Activated naive CD4-positive, alpha-beta T cell treated with anti-CD3 and anti-CD28 coated beads for 36 hours (primary cell): ENCODE measurements around the gene GAS2. TPM values are rescaled to one million over a fixed set of nuclear protein-coding genes. Genes with fewer than 3 reads are reported as not detected.

Experiments used
- CTCF ChIA-PET: fragments of 350-600 bp; sonication (Branson Sonifier 250); formaldehyde crosslinking; loops from one replicate; lab custom pipeline; 2021; ENCODE audit warnings: antibody characterized with exemption; lab: Charles Lee
- DNase-seq: peaks from one replicate; pipeline ENCODE4 v3.0.0-alpha.2; 2020
- H3K27ac Mint-ChIP-seq: one replicate; pipeline ENCODE4 v1.8.0; 2021; ENCODE audit warnings: mild to moderate bottlenecking, mixed read lengths
- H3K27me3 Mint-ChIP-seq: one replicate; pipeline ENCODE4 v1.8.0; 2021; ENCODE audit warnings: low read depth, mixed read lengths
- H3K36me3 Mint-ChIP-seq: one replicate; pipeline ENCODE4 v1.8.0; 2021; ENCODE audit warnings: low read depth, mixed read lengths
- H3K4me1 Mint-ChIP-seq: one replicate; pipeline ENCODE4 v1.8.0; 2021; ENCODE audit warnings: low read depth, mixed read lengths
- H3K4me3 Mint-ChIP-seq: one replicate; pipeline ENCODE4 v1.8.0; 2021; ENCODE audit warnings: mild to moderate bottlenecking, moderate library complexity, mixed read lengths
- H3K9me3 Mint-ChIP-seq: one replicate; pipeline ENCODE4 v1.8.0; 2021; ENCODE audit warnings: mixed read lengths
- intact Hi-C: fragments of 100-400 bp; cut with micrococcal nuclease; formaldehyde crosslinking; loops from one replicate; pipeline ENCODE4 v1.15.1; 2023
- total RNA-seq, 2 experiments: library from RNA; stranded (reverse); gene quantifications; one replicate each; pipeline ENCODE4 v1.2.3, GENCODE V29; 2021

GAS2 gene
- total RNA-seq, 2 experiments from 2014 or later, result 0.62 to 1.2 TPM

DNA sequence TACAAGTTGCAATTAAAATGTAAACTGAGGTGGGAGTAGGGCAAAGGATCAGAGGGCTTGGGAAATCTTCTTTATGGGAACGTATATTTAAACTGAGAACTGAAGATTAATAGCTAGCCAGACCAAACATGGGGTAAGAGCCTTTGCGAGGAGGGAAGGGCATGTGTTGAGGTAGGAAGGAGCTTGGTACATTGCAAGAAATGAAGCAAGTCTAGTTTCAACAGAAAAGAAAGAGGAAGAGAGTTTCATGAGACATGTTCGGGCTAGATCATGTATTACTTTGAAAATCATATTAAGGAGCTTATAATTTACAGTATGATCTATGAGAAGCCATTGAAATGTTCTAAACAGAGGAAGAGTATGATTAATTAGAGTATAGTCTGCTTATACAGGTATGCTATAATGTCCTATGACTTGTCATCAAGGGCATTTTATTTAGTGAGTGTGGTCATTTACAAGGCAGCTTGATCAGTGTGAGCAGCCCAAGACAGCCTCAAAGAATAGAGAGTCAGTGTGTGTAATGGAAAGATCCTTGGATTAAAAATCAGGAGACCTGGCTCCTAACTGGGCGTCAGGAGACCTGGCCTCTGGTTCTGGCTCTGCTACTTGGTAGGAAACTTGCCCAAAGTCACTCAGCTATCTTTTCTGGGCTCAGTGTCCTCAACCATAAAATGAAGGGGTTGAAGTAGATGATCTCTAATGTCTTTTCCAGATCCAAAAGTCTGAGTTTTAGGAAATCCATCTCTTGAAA, 10.9 kb downstream of the GAS2 start:
- H3K36me3 Mint-ChIP-seq, result no peaks in the 10 kb centered on the region
- no peaks in the 10 kb centered on the region for H3K9me3 Mint-ChIP-seq
- H3K4me3 Mint-ChIP-seq, result no peak overlapping the region
- CTCF ChIA-PET, result interaction anchor here (0.5 to 1.1 kb wide), 3 partner anchors 52 to 94 kb away, joined by 3 read pairs; no protein-coding TSS in a partner anchor
- intact Hi-C loops, result no loop called here
- peaks cover 9% of the 10 kb centered on the region for H3K27me3 Mint-ChIP-seq
- DNase-seq, result no peak
- no peak overlapping the region for H3K27ac Mint-ChIP-seq
- no peaks in the 10 kb centered on the region for H3K4me1 Mint-ChIP-seq

DNA sequence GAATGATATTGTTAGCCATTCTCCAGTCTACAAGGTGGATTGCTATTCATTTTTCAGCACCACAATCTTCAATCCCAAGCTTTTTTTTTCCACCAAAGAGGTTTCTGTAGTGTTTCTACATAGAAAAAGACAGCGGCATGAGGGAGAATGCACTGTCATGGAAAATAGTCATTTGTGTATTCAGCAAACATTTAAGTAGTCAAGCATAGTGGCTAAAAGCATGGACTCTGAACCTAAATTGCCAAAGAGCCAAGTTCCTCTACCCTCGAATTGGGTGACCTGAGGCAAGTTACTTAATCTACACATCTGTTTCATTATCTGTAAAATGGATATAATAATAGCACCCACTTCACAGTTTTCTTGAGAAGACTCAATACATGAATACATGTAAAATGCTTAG, 14.2 kb downstream of the GAS2 start:
- no peaks in the 10 kb centered on the region for H3K4me1 Mint-ChIP-seq
- no peaks in the 10 kb centered on the region for H3K9me3 Mint-ChIP-seq
- no peaks in the 10 kb centered on the region for H3K36me3 Mint-ChIP-seq
- intact Hi-C loops, result no loop called here
- peaks cover 3% of the 10 kb centered on the region for H3K27me3 Mint-ChIP-seq
- CTCF ChIA-PET, result interaction anchor here (0.7 kb wide), 1 partner anchor 55 kb away, joined by 3 read pairs; the partner anchor contains the start of gene FANCF
- no peak overlapping the region for H3K27ac Mint-ChIP-seq
- H3K4me3 Mint-ChIP-seq, result no peak overlapping the region
- DNase-seq, result no peak

DNA sequence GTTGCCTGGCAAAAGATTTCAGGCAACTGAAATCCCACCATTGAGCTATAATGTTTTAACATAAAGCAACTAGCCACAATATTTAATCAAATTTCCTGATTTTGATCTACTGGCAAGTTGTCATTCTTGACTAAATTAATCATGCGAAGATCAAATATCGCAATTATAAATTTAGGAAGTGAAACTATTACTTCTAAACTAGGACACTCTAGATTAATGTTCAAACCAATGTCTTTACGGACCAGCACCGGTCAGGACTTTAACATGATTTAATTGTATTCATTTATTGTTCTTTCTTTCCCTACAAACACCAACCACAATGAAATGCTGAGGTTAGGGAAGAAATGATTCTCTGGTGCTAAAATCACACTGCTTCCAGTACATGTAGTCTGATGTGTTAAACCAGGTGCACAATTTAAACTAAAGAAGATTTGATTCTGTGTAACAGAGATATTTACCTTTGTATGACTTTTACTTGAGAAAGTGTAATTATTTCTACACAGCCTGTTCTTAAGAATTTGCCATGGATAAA, 14.9 kb downstream of the GAS2 start:
- CTCF ChIA-PET, result no interaction called here
- intact Hi-C loops, result no loop called here
- H3K9me3 Mint-ChIP-seq, result no peaks in the 10 kb centered on the region

DNA sequence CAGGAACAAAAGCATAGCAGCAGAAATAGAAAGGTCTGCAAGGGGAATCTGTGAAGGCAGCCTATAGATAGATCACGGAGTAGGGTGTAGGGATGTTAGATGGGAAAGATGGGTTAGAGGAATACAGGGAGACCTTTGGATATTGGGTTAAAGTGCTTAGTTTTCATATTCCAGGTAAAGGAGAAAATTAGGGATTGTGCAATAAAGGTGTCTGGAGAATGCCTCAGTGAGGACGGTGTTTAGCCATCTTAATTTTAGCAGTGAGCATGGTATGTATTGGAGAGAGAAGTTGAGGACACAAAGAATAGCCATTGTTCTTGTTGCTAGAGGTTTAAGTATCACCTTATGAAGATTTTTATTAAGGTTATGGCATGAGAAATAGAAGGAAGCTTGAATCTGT, 17.7 kb downstream of the GAS2 start:
- H3K27ac Mint-ChIP-seq, result no peak overlapping the region
- H3K9me3 Mint-ChIP-seq, result no peaks in the 10 kb centered on the region
- DNase-seq, result no peak
- intact Hi-C loops, result no loop called here
- no peaks in the 10 kb centered on the region for H3K36me3 Mint-ChIP-seq
- H3K4me1 Mint-ChIP-seq, result no peaks in the 10 kb centered on the region
- no peaks in the 10 kb centered on the region for H3K27me3 Mint-ChIP-seq
- H3K4me3 Mint-ChIP-seq, result no peak overlapping the region
- CTCF ChIA-PET, result no interaction called here

More for the DNA sequence above, 14.9 kb downstream of the GAS2 start:
- Mint-ChIP-seq H3K27ac (no peak overlapping the region), H3K4me1 (no peaks in the 10 kb centered on the region), H3K27me3 (peaks cover 3% of the 10 kb centered on the region), H3K36me3 (no peaks in the 10 kb centered on the region), H3K4me3 (no peak overlapping the region)
- no peak for DNase-seq

DNA sequence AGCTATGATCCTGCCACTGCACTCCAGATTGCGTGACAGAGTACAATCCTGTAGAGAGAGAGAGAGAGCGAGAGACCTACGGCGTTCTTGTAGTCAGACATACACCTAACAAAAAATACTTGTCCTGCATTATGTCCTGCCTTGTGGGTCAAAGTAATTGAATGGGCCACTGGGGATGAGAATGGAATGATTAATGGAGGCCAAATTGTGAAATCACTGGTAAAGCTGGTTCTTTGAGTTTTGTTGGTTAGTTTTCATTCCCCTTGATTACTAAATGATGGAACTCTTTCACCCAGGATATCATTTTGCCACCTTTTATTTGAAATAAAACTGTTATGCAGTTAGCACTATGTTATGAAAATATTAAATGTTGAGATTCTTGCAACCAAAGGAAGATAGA, 18.7 kb downstream of the GAS2 start:
- CTCF ChIA-PET, result interaction anchor here (1.3 kb wide), 1 partner anchor 14 kb away, joined by 3 read pairs; no protein-coding TSS in a partner anchor
- no peak overlapping the region for H3K4me3 Mint-ChIP-seq
- no peaks in the 10 kb centered on the region for H3K27me3 Mint-ChIP-seq
- H3K36me3 Mint-ChIP-seq, result no peaks in the 10 kb centered on the region
- H3K9me3 Mint-ChIP-seq, result no peaks in the 10 kb centered on the region
- intact Hi-C loops, result no loop called here
- no peak for DNase-seq
- H3K27ac Mint-ChIP-seq, result no peak overlapping the region
- no peaks in the 10 kb centered on the region for H3K4me1 Mint-ChIP-seq

DNA sequence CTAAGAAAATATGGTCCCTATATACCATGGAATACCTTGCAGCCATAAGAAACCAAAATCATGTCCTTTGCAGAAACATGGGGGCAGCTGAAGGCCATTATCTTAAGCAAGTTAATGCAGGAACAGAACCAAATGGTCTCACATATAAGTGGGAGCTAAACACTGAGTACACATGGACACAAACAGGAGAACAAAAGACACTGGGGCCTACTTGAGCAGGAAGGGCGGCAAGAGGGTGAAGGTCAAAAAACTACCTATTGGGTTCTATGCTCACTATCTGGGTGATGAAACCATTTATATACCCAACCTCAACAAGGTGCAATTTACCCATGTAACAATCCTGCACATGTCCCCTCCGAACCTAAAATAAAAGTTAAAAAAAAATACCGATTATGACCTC, 22.5 kb downstream of the GAS2 start:
- Mint-ChIP-seq H3K36me3 (no peaks in the 10 kb centered on the region), H3K27me3 (no peaks in the 10 kb centered on the region), H3K9me3 (no peaks in the 10 kb centered on the region), H3K4me3 (no peak overlapping the region), H3K27ac (no peak overlapping the region), H3K4me1 (peaks cover 16% of the 10 kb centered on the region)
- CTCF ChIA-PET, result no interaction called here
- intact Hi-C loops, result no loop called here
- DNase-seq, result no peak

DNA sequence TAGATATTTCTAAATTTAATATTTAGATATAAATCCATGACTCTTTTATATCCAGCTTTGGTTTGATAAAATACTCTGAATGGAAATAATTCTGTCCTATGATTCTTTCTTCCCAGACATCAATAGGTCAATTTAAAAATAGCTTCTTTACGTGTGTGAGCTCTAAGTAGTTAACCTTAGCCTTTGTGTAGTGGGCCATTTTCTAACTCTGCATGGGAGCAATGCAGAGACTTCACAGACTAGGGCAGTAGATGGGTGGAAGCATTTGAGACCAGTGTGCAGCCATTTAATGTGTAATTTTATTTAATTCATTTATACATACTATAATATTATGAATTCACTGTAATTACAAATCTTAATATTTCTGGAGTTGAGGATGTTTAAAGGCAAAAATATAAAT, 23.8 kb downstream of the GAS2 start:
- no peaks in the 10 kb centered on the region for H3K27me3 Mint-ChIP-seq
- H3K36me3 Mint-ChIP-seq, result no peaks in the 10 kb centered on the region
- CTCF ChIA-PET, result no interaction called here
- no peak overlapping the region for H3K27ac Mint-ChIP-seq
- H3K4me3 Mint-ChIP-seq, result no peak overlapping the region
- no peak for DNase-seq
- H3K9me3 Mint-ChIP-seq, result no peaks in the 10 kb centered on the region
- intact Hi-C loops, result loop anchor here (2.0 kb wide), 2 partner anchors 19 to 65 kb away; partner anchors contain the start of gene FANCF
- H3K4me1 Mint-ChIP-seq, result peaks cover 16% of the 10 kb centered on the region

DNA sequence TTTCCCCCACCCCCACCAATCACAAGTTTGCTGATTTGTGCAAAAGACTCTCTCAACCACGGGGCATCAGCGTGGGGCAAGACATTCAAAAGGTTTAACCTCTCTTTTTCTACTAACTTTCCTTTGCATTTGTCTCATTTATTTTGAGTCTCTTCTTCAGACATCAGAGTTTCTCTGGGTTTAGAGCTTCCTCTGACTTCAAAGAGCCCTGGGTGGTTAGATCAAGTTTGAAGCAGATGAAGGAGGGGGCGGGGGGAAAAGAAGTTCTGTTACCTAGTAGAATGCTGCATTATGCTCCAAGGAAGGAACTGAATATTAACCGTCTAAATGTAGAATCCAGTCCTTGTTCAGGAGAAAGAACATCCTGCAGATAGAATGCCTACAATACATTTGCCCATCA, 24.5 kb downstream of the GAS2 start:
- CTCF ChIA-PET, result interaction anchor here (1.7 kb wide), 1 partner anchor 97 kb away, joined by 5 read pairs; no protein-coding TSS in a partner anchor
- Mint-ChIP-seq H3K4me1 (peaks cover 16% of the 10 kb centered on the region), H3K36me3 (no peaks in the 10 kb centered on the region), H3K9me3 (no peaks in the 10 kb centered on the region), H3K27ac (peak overlapping the region; percentile 65), H3K27me3 (no peaks in the 10 kb centered on the region), H3K4me3 (peak overlapping the region; percentile 52)
- intact Hi-C loops, result loop anchor here (1.0 to 2.0 kb wide), 3 partner anchors 12 to 66 kb away; partner anchors contain the start of gene FANCF
- DNase-seq, result peak; percentile 55

DNA sequence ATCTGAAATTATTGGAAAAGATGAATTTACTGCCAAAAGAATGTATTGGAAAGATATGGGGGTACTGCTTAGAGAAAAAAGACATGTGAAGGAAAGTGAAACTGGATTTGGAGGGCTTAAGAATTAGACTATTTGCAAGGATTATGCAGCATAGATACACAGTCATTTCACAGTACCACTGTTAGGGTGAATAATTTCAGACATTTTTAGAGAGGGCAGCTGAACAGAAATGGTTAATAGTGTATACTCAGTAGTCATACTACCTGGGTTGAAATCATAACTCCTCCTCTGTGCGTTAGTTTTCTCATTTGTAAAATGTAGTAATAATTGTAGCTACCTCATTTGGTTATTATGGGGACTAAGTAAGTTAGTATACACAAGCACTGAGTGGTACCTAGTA, 33.0 kb downstream of the GAS2 start:
- no peak overlapping the region for H3K4me3 Mint-ChIP-seq
- H3K36me3 Mint-ChIP-seq, result no peaks in the 10 kb centered on the region
- H3K27ac Mint-ChIP-seq, result no peak overlapping the region
- no peaks in the 10 kb centered on the region for H3K9me3 Mint-ChIP-seq
- no peaks in the 10 kb centered on the region for H3K27me3 Mint-ChIP-seq
- H3K4me1 Mint-ChIP-seq, result peaks cover 21% of the 10 kb centered on the region
- intact Hi-C loops, result no loop called here
- no peak for DNase-seq
- CTCF ChIA-PET, result interaction anchor here (0.5 kb wide), 1 partner anchor 83 kb away, joined by 6 read pairs; no protein-coding TSS in a partner anchor

DNA sequence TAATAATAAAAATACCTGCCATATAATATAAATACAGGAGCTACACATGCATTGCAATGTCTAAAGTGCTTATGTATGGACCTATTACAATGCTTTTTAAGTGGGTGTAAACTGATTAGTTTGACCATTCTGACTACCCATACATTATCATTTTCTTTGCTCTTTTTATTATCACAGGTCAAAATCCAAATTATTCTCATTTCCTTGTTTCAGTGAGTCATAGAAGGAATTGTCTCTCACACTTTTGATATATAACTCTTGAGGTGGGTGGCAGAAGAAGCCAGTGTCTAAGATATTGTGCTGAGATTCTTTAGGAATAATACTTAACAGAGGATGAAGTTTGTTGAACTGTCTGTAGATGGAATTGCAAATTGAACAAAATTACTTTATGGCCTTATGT, 35.6 kb downstream of the GAS2 start:
- no peak for DNase-seq
- Mint-ChIP-seq H3K9me3 (no peaks in the 10 kb centered on the region), H3K4me3 (no peak overlapping the region), H3K4me1 (peaks cover 23% of the 10 kb centered on the region), H3K27ac (no peak overlapping the region), H3K27me3 (no peaks in the 10 kb centered on the region), H3K36me3 (no peaks in the 10 kb centered on the region)
- intact Hi-C loops, result no loop called here
- CTCF ChIA-PET, result interaction anchor here (0.6 to 1.2 kb wide), 3 partner anchors 12 to 248 kb away, joined by 3 to 4 read pairs (median 4); no protein-coding TSS in a partner anchor

DNA sequence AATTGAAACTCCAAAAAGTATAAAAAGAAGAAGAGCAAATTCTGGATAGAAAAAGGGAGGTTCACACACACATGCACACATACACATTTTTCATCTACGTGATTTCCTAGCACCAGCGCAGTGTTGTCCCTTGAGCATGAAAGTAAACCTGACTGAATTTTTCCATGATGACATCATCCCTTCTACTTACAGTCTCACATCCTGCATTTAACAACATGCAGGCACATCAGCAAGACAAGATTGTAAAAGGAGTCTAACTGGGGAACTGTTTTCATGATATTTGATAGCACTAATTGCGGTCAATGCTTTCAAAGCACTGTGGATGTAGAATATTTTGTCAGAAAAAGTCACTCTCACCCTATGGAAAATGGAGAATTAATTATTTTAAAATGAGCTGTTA, 36.6 kb downstream of the GAS2 start:
- intact Hi-C loops, result loop anchor here (1.0 kb wide), 4 partner anchors 12 to 78 kb away; partner anchors contain the start of gene FANCF
- H3K27me3 Mint-ChIP-seq, result no peaks in the 10 kb centered on the region
- CTCF ChIA-PET, result interaction anchor here (1.0 kb wide), 1 partner anchor 380 kb away, joined by 3 read pairs; no protein-coding TSS in a partner anchor
- H3K9me3 Mint-ChIP-seq, result no peaks in the 10 kb centered on the region
- H3K4me3 Mint-ChIP-seq, result no peak overlapping the region
- H3K27ac Mint-ChIP-seq, result peak overlapping the region; percentile 78
- DNase-seq, result peak; percentile 57
- H3K4me1 Mint-ChIP-seq, result peaks cover 24% of the 10 kb centered on the region
- no peaks in the 10 kb centered on the region for H3K36me3 Mint-ChIP-seq

DNA sequence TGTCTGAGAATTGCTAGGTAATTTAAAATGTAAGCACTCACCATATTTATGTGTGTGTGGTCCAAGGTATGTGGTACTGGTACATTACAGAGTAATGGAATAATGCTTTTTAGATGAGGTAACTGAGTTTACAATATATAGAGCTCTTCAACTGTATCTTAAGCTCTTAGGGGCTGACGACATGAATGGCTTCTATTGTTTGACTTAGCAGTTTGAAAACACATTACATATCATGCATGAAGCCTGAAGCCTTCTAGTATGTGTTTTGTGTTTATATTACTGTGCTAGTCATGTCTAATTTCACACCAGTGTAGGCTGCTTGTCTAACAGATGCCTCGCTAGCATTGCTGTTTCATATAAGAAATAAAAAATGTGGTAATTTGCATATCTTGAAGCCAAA, 37.2 kb downstream of the GAS2 start:
- H3K4me1 Mint-ChIP-seq, result peaks cover 24% of the 10 kb centered on the region
- no peaks in the 10 kb centered on the region for H3K9me3 Mint-ChIP-seq
- no peaks in the 10 kb centered on the region for H3K36me3 Mint-ChIP-seq
- H3K27me3 Mint-ChIP-seq, result no peaks in the 10 kb centered on the region
- H3K4me3 Mint-ChIP-seq, result no peak overlapping the region
- DNase-seq, result no peak
- H3K27ac Mint-ChIP-seq, result no peak overlapping the region
- intact Hi-C loops, result loop anchor here (1.0 kb wide), 4 partner anchors 12 to 78 kb away; partner anchors contain the start of gene FANCF
- CTCF ChIA-PET, result interaction anchor here (1.0 kb wide), 1 partner anchor 380 kb away, joined by 3 read pairs; no protein-coding TSS in a partner anchor
